HEK293 (cell line): ENCODE measurements around the gene SUMF1.

Experiments
- CTCF ChIP-seq: fragments of 450-650 bp; formaldehyde crosslinking; IDR thresholded peaks from 2 replicates; pipeline ENCODE4 v1.5.1; 2016; ENCODE audit warnings: missing biosample characterization, missing genetic modification characterization
- SALL2 ChIP-seq: fragments of 450-650 bp; formaldehyde crosslinking; IDR thresholded peaks from 2 replicates; pipeline ENCODE4 v1.5.0; 2017; ENCODE audit warnings: missing biosample characterization, mild to moderate bottlenecking, missing genetic modification characterization, borderline replicate concordance
- TRIM28 ChIP-seq: IDR thresholded peaks from 2 replicates; pipeline ENCODE4 v1.6.1; 2011; ENCODE audit warnings: low read length, control low read depth, borderline replicate concordance
- ZFP41 ChIP-seq: fragments of 450-650 bp; formaldehyde crosslinking; IDR thresholded peaks from 2 replicates; pipeline ENCODE4 v1.5.1; 2016; ENCODE audit warnings: missing biosample characterization, missing genetic modification characterization, borderline replicate concordance
- ZNF398 ChIP-seq: fragments of 450-650 bp; formaldehyde crosslinking; IDR thresholded peaks from 2 replicates; pipeline ENCODE4 v1.5.1; 2017; ENCODE audit warnings: missing biosample characterization, missing genetic modification characterization
- ZNF514 ChIP-seq: fragments of 450-650 bp; formaldehyde crosslinking; IDR thresholded peaks from 2 replicates; pipeline ENCODE4 v1.5.1; 2016; ENCODE audit warnings: missing biosample characterization, missing genetic modification characterization
- ZNF777 ChIP-seq: fragments of 450-650 bp; formaldehyde crosslinking; IDR thresholded peaks from 2 replicates; pipeline ENCODE4 v1.5.1; 2017; ENCODE audit warnings: missing biosample characterization, missing genetic modification characterization, borderline replicate concordance

- TF ChIP-seq TRIM28 (no peak), CTCF (tag by site-specific recombination) (no peak), SALL2 (tag by site-specific recombination) (no peak), ZNF777 (no peak), ZNF514 (no peak), ZFP41 (tag by site-specific recombination) (no peak), ZNF398 (tag by site-specific recombination) (no peak)
Measured at GRCh38 chr3:4394048-4394447, 73.0 kb downstream of the SUMF1 start.
